Stimulated activated CD4-positive, alpha-beta T cell treated with anti-CD3 and anti-CD28 coated beads, Interleukin-4, amount 100 ng/mL, for 24 hours (primary cell): ENCODE results near the gene KRT5.
"Not testable (repeated sequence)": the region's sequence is repeated elsewhere in the genome, so short reads cannot be mapped to it uniquely, and the experiment has no call there.

Experiments
- DNase-seq: peaks from one replicate; pipeline ENCODE4 v3.0.0-alpha.2; 2020

Gene KRT5

GRCh38 chr12:52492405-52492804 lies 27.8 kb downstream of the KRT5 start:
- DNase-seq: not testable (repeated sequence)

DNA sequence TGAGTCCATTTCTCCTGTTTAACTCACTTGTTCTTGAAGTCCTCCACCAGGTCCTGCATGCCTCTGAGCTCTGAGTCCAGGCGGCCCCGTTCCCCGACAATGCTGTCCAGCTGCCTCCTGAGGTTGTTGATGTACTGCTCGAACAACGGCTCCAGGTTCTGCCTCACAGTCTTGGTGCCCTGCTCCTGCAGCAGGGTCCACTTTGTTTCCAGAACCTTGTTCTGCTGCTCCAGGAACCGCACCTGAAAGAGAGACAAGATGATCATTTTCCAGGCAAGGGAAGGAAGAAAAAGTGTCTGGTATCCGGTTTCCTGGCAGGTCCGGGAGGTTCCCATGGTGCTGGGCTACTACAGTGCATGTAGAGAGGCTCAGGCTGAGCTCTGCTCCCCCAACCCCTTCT lies 28.7 kb downstream of the KRT5 start:
- DNase-seq: not testable (repeated sequence)

DNA sequence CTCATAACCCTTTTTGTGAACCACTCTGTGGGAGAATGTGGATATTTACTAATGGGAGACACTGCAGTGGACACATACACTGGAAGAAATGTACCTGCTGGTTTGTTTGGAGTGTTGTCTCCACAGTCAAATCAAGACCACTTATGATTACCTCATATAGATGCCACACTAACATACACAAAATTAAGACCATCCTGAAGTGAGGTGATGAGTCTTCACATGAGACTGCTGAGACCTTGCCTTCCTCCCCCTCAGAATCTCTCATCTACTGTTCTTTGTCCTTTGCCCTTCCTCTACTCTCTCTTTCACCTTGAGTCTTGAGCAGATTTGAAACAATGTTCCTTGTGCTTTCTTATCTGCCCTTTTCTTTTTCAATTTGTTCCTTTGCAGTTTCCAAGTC lies 31.5 kb downstream of the KRT5 start:
- DNase-seq: no peak

GRCh38 chr12:52487744-52488443 lies 32.3 kb downstream of the KRT5 start:
- not testable (repeated sequence) for DNase-seq

DNA sequence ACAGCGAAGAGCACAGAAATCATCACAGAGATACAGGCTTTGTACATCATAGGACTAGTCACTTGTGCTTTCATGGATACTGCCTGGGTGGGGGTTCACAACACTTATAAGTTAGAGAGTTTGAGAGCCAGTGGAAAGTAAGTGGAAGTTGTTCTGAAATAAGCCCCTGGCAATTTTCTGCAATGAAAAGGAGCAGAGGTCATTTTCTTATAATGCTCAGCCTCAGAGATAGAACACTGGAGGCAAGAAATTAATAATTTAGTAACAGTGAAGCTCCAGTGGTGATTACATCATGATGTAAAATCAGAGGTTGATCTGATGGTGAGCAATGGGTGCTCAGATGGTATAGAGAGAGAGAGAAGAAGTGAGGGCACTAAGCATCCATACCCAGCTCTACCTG lies 33.0 kb downstream of the KRT5 start:
- no peak for DNase-seq

DNA sequence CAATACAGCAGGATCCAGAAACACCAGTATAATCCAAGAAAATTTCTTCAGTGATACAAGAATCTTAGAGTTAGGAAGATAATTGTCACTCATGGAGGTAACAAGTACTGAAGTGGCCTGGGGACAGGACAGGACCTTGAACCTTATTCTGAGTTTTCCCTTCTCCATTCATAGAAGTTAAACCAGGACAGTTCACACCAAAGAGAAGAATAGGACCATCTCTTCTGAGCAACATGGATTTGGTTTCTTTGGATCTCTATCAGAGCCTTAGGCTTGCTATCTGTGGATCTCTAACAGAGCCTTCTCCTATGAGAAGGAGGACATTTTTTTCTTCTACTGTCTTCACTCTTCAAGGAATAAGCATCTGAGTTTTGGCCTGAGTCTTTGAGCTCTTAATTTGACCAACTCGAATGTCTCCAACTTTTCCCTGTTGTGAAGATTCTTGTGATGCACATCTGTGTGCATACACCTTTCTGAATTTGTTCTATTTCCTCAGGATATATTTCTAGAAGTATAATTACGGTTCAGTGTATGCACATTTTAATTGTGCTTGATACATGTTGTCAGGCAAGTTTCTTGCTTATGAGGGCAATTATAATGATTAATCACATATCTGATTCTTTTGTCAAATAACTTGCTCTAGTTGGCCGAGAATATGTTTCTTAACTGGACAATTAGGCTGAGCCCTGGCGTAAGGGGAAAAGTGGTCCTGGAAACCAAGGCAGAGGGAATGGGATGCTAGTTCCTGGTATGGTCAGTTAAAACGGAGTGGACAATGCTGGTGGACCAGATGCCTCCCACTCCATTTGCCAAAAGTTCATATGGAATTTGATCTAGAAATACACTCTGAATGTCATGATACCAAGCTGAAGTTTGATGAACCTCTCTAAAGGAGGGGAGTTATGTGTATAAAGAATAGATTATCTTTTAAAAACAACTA lies 33.8 kb downstream of the KRT5 start:
- no peak for DNase-seq

- DNase-seq: no peak
Measured at GRCh38 chr12:52480073-52480472, 40.1 kb downstream of the KRT5 start.

DNA sequence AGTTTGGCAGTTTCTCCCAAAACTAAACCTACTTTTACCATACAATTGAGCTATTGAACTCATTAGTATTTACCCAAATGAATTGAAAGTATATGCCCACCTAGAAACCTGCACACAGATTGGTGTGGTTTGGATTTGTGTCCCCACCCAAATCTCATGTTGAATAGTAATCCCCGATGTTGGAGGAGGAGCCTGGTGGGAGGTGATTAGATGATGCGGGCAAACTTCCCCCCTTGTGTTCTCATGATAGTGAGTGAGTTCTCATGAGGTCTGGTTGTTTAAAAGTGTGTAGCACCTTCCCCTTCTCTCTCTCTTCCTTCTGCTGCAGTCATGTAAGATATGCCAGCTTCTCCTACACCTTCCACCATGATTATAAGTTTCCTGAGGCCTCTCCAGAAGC lies 42.5 kb downstream of the KRT5 start:
- DNase-seq: no peak

- no peak for DNase-seq
Measured at GRCh38 chr12:52474212-52474611, 46.0 kb downstream of the KRT5 start.

DNA sequence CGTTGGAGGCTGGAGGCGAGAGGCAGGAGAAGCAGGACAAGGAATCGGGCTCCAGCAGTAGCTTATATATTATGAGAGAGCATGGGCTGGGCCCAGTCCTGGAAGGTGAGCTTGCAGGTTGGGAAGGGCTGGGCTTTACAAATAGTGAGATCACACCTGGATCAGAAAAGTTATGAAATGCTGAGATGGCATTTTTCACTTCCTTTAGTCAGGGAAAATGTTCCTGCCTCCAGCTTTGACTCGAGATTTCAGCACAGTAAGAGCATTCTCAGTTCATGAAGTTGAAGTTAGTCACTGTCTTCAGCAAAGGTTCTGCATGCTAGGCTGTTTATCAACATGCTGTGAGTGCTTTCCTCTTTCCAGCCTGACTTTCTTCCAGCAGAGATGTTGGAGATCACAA lies 46.4 kb downstream of the KRT5 start, which contains the start of gene KRT6C:
TSS of gene KRT6C (minus strand) at position 38 of the 400 bp plus-strand sequence. CDS start 68 bp downstream, outside the sequence.
- DNase-seq: no peak

GRCh38 chr12:52469853-52470252 lies 50.3 kb downstream of the KRT5 start:
- DNase-seq: no peak

GRCh38 chr12:52464897-52465296 lies 55.3 kb downstream of the KRT5 start:
- no peak for DNase-seq
